Activated CD8-positive, alpha-beta T cell treated with anti-CD3 and anti-CD28 coated beads, Interleukin-2, amount 10 ng/mL, durations not matched to agents 7 days and 5 days (primary cell): ENCODE results near the gene SIX3. TPM values are rescaled to one million over a fixed set of nuclear protein-coding genes. Genes with fewer than 3 reads are reported as not detected.

Source experiments
- ATAC-seq: fragments of 150-1000 bp; cut with Tn5 transposase; one replicate; pipeline ENCODE4 v1.10.0; 2021; ENCODE audit warnings: moderate library complexity
- CTCF ChIA-PET: fragments of 350-600 bp; sonication (Branson Sonifier 250); formaldehyde crosslinking; loops from one replicate; lab custom pipeline; 2021; ENCODE audit warnings: antibody characterized with exemption; lab: Charles Lee
- POLR2A ChIA-PET: fragments of 350-600 bp; sonication (Branson Sonifier 250); formaldehyde crosslinking; loops from one replicate; lab custom pipeline; 2021; ENCODE audit warnings: antibody characterized with exemption; lab: Charles Lee
- DNase-seq: peaks from one replicate; pipeline ENCODE4 v3.0.0-alpha.2; 2020
- H3K27ac Mint-ChIP-seq: one replicate; pipeline ENCODE4 v1.8.0; 2021; ENCODE audit warnings: mild to moderate bottlenecking, mixed read lengths
- H3K27me3 Mint-ChIP-seq: one replicate; pipeline ENCODE4 v1.8.0; 2021; ENCODE audit warnings: low read depth, mixed read lengths
- H3K36me3 Mint-ChIP-seq: one replicate; pipeline ENCODE4 v1.8.0; 2021; ENCODE audit warnings: low read depth, mixed read lengths
- H3K4me1 Mint-ChIP-seq: one replicate; pipeline ENCODE4 v1.8.0; 2021; ENCODE audit warnings: low read depth, mixed read lengths
- H3K4me3 Mint-ChIP-seq: one replicate; pipeline ENCODE4 v1.8.0; 2021; ENCODE audit warnings: mild to moderate bottlenecking, mixed read lengths
- H3K9me3 Mint-ChIP-seq: one replicate; pipeline ENCODE4 v1.8.0; 2022; ENCODE audit warnings: mixed read lengths; ENCODE audit not compliant: insufficient read depth
- total RNA-seq, 2 experiments: library from RNA; stranded (reverse); gene quantifications; one replicate each; pipeline ENCODE4 v1.2.3, GENCODE V29; 2021

The SIX3 gene
- total RNA-seq, 2 experiments from 2014 or later = 0.10 TPM; not detected in 1

DNA sequence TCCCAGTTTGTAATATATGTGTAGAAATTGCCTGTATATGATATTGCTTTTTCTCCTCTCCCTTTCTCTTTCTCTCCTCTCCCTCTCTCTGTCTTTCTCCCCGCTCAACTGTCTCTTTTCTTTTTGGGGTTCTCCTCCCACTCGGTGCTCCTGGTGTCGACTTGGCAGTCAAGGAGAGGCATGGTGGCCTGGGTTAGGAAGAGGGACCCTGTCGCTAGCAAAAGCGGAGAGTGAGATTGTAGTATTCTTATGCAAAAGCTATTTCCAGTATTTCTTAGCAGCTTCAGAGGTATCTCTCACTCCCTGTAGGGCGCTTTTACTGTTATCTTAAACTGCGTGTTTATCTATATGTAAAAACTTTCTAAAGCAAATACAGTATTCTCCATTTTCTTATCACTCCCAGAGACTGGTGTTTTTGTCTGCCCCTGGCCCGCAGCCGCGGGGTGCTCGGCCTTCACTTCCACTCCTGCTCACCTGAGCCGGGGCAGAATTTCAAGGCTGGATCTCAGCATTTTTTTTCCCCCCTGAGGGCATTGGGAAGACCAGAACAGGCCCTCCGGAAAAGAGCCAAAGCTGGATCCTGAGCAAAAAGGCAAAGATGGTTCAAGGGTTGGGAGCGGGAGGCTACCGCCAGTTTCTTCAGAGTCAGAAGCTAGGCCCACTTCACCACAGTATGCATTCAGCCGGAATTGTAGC, 4.3 kb downstream of the SIX3 start:
- peaks cover 9% of the 10 kb centered on the region for H3K36me3 Mint-ChIP-seq
- H3K27me3 Mint-ChIP-seq = peaks cover 89% of the 10 kb centered on the region
- H3K4me3 Mint-ChIP-seq = peak overlapping the region; percentile 8
- CTCF ChIA-PET = interaction anchor here (1.1 kb wide), 1 partner anchor 9 kb away, joined by 3 read pairs; no protein-coding TSS in a partner anchor
- POLR2A ChIA-PET = no interaction called here
- ATAC-seq = no peak
- H3K9me3 Mint-ChIP-seq = no peaks in the 10 kb centered on the region
- peak overlapping the region; percentile 29 for H3K27ac Mint-ChIP-seq
- DNase-seq = no peak
- H3K4me1 Mint-ChIP-seq = peaks cover 23% of the 10 kb centered on the region

GRCh38 chr2:44946372-44947027, 5.0 kb downstream of the SIX3 start:
- ChIA-PET CTCF (interaction anchor here (1.1 kb wide), 1 partner anchor 9 kb away, joined by 3 read pairs; no protein-coding TSS in a partner anchor), POLR2A (no interaction called here)
- ATAC-seq (no peak), DNase-seq (no peak)
- H3K4me1 Mint-ChIP-seq = peaks cover 22% of the 10 kb centered on the region
- peaks cover 90% of the 10 kb centered on the region for H3K27me3 Mint-ChIP-seq
- H3K27ac Mint-ChIP-seq = no peak overlapping the region
- H3K9me3 Mint-ChIP-seq = no peaks in the 10 kb centered on the region
- H3K36me3 Mint-ChIP-seq = peaks cover 8% of the 10 kb centered on the region
- H3K4me3 Mint-ChIP-seq = no peak overlapping the region

DNA sequence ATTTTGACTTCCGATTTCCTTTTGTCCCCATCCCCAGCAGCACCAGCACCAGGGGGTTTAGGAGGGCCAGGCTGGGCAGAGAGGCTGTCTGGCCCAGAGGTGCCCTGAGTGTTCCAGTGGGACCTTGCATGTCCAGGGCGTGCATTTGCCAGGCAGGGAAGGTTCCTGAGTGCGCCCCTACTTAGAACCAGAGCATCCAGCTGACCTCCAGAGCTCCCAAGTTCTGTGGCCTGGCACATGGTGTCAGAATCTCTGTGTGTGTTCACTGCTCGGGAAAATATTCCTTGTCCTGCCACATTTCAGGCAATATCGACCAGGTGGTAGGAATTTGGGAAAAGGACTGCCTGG, 5.5 kb downstream of the SIX3 start:
- CTCF ChIA-PET = interaction anchor here (0.7 to 1.1 kb wide), 2 partner anchors 8 kb away, joined by 3 read pairs; no protein-coding TSS in a partner anchor
- H3K27ac Mint-ChIP-seq = no peak overlapping the region
- H3K4me3 Mint-ChIP-seq = no peak overlapping the region
- peaks cover 88% of the 10 kb centered on the region for H3K27me3 Mint-ChIP-seq
- H3K4me1 Mint-ChIP-seq = peaks cover 18% of the 10 kb centered on the region
- no peak for ATAC-seq
- POLR2A ChIA-PET = no interaction called here
- no peak for DNase-seq
- no peaks in the 10 kb centered on the region for H3K9me3 Mint-ChIP-seq
- peaks cover 4% of the 10 kb centered on the region for H3K36me3 Mint-ChIP-seq

GRCh38 chr2:44948565-44949328, 7.2 kb downstream of the SIX3 start:
- peaks cover 19% of the 10 kb centered on the region for H3K4me1 Mint-ChIP-seq
- ChIA-PET POLR2A (no interaction called here), CTCF (no interaction called here)
- H3K4me3 Mint-ChIP-seq = no peak overlapping the region
- H3K9me3 Mint-ChIP-seq = no peaks in the 10 kb centered on the region
- no peak for DNase-seq
- no peak overlapping the region for H3K27ac Mint-ChIP-seq
- H3K27me3 Mint-ChIP-seq = peaks cover 87% of the 10 kb centered on the region
- H3K36me3 Mint-ChIP-seq = peaks cover 4% of the 10 kb centered on the region
- no peak for ATAC-seq

- H3K4me3 Mint-ChIP-seq = no peak overlapping the region
- H3K27ac Mint-ChIP-seq = no peak overlapping the region
- no peaks in the 10 kb centered on the region for H3K9me3 Mint-ChIP-seq
- CTCF ChIA-PET = no interaction called here
- peaks cover 16% of the 10 kb centered on the region for H3K4me1 Mint-ChIP-seq
- no peak for DNase-seq
- H3K27me3 Mint-ChIP-seq = peaks cover 90% of the 10 kb centered on the region
- no peak for ATAC-seq
- POLR2A ChIA-PET = no interaction called here
- peaks cover 4% of the 10 kb centered on the region for H3K36me3 Mint-ChIP-seq
These were observed 8.0 kb downstream of the SIX3 start for GRCh38 chr2:44949329-44950151.

DNA sequence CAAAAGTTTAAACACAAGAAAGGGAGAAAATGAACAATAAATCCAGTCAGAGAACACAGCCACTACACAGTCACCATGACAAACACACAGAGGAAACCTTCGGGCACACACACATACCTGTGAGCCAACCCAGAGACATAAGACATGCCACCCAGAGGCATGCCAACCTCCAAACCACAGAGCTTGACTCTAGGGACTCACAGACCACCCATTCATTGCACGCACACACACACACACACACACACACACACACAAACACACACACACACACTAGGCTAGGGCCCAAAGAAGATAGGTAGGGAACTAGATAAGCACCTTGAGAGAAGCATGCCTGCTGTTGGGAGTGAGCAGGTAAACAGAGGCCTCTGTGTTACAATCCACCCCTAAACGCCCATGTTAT, 9.1 kb downstream of the SIX3 start:
- Mint-ChIP-seq H3K36me3 (peaks cover under 1% of the 10 kb centered on the region), H3K4me3 (no peak overlapping the region), H3K27me3 (peaks cover 89% of the 10 kb centered on the region), H3K27ac (no peak overlapping the region), H3K9me3 (no peaks in the 10 kb centered on the region), H3K4me1 (peaks cover 21% of the 10 kb centered on the region)
- DNase-seq (no peak), ATAC-seq (no peak)
- ChIA-PET POLR2A (no interaction called here), CTCF (no interaction called here)

DNA sequence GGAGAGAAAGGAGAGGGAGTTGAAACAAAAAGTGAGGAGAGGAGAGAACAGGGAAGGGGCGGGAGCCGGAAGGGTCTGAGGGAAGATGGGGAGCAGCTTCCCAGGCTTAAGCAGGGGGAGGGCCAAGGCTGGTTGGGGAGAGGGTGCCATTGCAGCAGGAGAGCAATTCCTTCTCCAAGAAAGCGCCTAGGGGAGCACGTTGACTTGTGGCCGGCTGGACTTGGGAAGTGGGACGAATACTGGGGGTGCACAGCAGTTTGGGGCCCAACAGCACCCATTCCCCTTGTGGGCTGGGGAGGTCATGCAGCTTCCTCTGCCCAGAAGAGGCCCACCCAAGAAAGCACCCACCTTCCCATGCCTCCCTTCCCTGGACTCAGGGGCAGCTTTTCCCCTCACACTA, 9.6 kb downstream of the SIX3 start:
- CTCF ChIA-PET = interaction anchor here (0.6 kb wide), 1 partner anchor 24 kb away, joined by 3 read pairs; no protein-coding TSS in a partner anchor
- no peaks in the 10 kb centered on the region for H3K9me3 Mint-ChIP-seq
- no peak overlapping the region for H3K4me3 Mint-ChIP-seq

GRCh38 chr2:44951714-44952113, 10.2 kb downstream of the SIX3 start:
- Mint-ChIP-seq H3K9me3 (no peaks in the 10 kb centered on the region), H3K36me3 (no peaks in the 10 kb centered on the region), H3K27ac (no peak overlapping the region), H3K27me3 (peaks cover 90% of the 10 kb centered on the region), H3K4me1 (peaks cover 22% of the 10 kb centered on the region), H3K4me3 (no peak overlapping the region)
- CTCF ChIA-PET = interaction anchor here (0.6 to 1.4 kb wide), 2 partner anchors 25 to 472 kb away, joined by 3 to 5 read pairs; no protein-coding TSS in a partner anchor
- no peak for ATAC-seq
- POLR2A ChIA-PET = no interaction called here
- no peak for DNase-seq

More for the DNA sequence above, 9.6 kb downstream of the SIX3 start:
- ATAC-seq = no peak
- DNase-seq = no peak
- Mint-ChIP-seq H3K4me1 (peaks cover 22% of the 10 kb centered on the region), H3K27me3 (peaks cover 89% of the 10 kb centered on the region), H3K27ac (no peak overlapping the region), H3K36me3 (no peaks in the 10 kb centered on the region)
- POLR2A ChIA-PET = no interaction called here

- Mint-ChIP-seq H3K27ac (no peak overlapping the region), H3K4me1 (peaks cover 22% of the 10 kb centered on the region), H3K27me3 (peaks cover 84% of the 10 kb centered on the region), H3K9me3 (no peaks in the 10 kb centered on the region), H3K4me3 (no peak overlapping the region), H3K36me3 (no peaks in the 10 kb centered on the region)
- peak; percentile 65 for ATAC-seq
- peak; percentile 33 for DNase-seq
- ChIA-PET POLR2A (no interaction called here), CTCF (interaction anchor here (0.9 to 1.4 kb wide), 2 partner anchors 468 to 472 kb away, joined by 3 to 5 read pairs; no protein-coding TSS in a partner anchor)
These were observed 10.8 kb downstream of the SIX3 start for GRCh38 chr2:44952143-44952805.

GRCh38 chr2:44952806-44953498, 11.4 kb downstream of the SIX3 start:
- H3K27ac Mint-ChIP-seq = no peak overlapping the region
- H3K36me3 Mint-ChIP-seq = no peaks in the 10 kb centered on the region
- H3K9me3 Mint-ChIP-seq = no peaks in the 10 kb centered on the region
- DNase-seq (no peak), ATAC-seq (peak; percentile 5)
- ChIA-PET CTCF (interaction anchor here (0.9 to 1.4 kb wide), 2 partner anchors 468 to 473 kb away, joined by 3 to 5 read pairs; no protein-coding TSS in a partner anchor), POLR2A (no interaction called here)
- H3K27me3 Mint-ChIP-seq = peaks cover 81% of the 10 kb centered on the region
- H3K4me3 Mint-ChIP-seq = peak overlapping the region; percentile 6
- peaks cover 22% of the 10 kb centered on the region for H3K4me1 Mint-ChIP-seq
